Cerebellar nuclear complex (tissue), 1 donor: ENCODE measurements around the gene ZXDC.

ENCODE experiments used
- DNase-seq, 2 experiments: peaks; one replicate each; lab custom pipeline; 2025; lab: John Stamatoyannopoulos, UW

Gene ZXDC

DNA sequence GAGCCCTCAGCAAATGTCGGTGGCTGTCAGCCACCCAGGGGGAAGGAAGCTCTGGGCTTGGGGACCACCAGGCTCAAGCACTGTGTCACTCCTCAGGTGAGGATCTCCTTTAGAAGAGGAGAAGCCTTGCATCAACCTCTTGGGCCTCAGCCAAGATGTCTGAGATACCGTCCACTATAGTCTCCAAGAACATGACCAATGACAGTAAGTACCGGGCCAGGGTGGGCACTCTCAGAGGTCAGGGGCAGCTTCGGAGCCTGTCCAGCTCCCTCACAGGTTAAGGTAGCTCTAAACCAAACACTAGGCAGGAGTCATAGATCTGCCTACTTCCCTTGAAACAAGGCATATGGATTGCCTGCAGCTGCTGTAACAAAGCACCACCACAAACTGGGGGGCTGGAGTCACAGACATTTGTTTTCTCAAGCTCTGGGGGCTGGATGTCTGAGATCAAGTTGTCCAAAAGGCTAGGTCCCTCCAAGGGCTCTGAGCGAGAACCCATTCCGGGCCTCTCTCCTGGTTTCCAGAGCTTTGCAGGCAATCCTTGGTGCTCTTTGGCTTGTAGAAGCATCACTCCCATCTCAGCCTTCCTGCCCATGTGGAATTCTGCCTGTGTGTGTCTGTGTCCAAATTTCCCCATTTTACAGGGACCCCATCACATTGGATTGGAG, 79.7 kb downstream of the ZXDC start:
- DNase-seq = no peak

- DNase-seq = no peak
Observed at GRCh38 chr3:126394977-126395321, 80.7 kb downstream of the ZXDC start.

DNA sequence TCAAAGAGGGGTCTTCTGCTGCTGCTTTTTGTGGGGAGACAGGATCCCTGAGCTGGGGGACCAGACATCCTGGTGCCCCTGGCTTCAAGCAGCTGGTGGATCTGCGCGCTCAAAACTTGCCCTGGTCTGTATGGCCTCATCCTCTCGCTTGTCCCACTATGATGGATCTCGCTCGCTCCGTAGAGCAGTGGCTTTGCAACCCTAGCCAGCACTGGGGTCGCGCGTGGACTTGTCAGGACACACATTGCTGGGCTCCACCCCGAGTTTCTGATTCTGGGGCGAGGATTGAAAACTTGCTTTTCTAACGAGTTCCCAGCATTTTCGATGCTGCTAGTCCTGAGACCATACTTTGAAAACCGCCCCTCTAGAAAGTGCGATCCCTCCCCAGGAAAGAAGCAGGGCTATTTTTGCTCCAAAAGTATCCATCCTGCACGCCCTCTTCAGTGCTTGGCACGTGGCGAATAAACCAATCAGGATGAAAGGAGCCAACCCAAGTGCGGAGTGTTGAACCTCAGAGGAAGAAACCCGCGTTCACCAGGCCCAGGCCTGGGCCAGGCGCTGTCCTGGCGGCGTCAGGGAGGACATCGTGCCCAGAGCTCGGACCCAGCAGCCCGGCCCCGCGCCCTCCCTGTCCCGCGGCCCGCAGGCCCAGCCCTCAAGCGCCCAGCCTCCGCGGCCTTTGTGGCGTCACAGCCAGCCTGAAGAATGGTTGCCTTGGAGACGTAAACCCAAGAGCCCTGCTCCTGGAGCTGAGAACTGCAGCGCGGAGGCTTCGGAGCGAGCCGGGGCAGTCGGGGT, 81.3 kb downstream of the ZXDC start, which contains the start of gene CFAP100:
TSS of gene CFAP100 (plus strand) at position 731 of the 798 bp plus-strand sequence. CDS start 1,092 bp downstream, outside the sequence.
- DNase-seq = no peak

- DNase-seq = no peak
Observed at GRCh38 chr3:126393563-126393962, 82.1 kb downstream of the ZXDC start.

DNA sequence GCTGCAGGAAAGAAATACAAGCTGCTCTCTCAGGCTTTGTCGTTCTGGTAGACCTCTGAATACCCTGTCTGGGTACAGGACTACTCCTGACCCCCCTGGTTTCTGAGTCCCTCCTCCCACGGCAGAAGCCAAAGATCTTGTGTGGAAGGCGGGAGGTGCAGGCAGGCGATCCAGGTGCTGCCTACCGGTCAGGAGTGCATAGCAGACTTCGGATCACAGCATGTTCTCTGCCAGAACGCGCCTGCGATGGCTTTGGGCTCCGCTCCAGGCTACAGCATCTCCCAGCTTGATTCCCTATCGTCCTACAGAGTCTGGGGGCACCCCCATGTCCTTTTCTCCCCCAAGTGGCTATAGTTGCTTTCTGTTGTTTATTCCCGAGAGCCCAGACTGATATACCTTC, 83.4 kb downstream of the ZXDC start:
- DNase-seq = no peak

GRCh38 chr3:126391631-126392030, 84.1 kb downstream of the ZXDC start:
- DNase-seq = no peak

GRCh38 chr3:126390751-126391150, 84.9 kb downstream of the ZXDC start:
- no peak for DNase-seq

GRCh38 chr3:126390201-126390600, 85.5 kb downstream of the ZXDC start:
- no peak for DNase-seq

DNA sequence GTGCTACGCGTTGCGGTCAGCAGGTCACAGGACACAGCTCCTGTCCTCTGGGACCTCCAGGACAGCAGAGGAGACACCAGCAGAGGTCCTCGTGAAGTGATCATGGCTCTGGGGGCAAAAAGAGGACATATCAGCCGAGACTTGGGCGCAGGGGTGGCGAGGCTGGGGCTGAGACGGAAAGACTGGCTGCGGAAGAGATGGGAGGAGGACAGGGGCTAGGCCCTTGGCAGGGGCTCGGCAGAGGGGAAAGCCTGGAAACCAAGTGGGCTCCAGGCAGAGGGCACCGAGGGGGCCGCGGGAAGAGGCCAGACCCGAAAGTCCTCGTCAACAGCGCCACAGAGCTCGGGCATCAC, 85.9 kb downstream of the ZXDC start:
- DNase-seq = no peak

- peak in 1 of 2 experiments; percentile 9 for DNase-seq
Observed at GRCh38 chr3:126389112-126389793, 86.4 kb downstream of the ZXDC start.
